Measurements from ENCODE around the gene PDZD2.

PDZD2 gene

DNA sequence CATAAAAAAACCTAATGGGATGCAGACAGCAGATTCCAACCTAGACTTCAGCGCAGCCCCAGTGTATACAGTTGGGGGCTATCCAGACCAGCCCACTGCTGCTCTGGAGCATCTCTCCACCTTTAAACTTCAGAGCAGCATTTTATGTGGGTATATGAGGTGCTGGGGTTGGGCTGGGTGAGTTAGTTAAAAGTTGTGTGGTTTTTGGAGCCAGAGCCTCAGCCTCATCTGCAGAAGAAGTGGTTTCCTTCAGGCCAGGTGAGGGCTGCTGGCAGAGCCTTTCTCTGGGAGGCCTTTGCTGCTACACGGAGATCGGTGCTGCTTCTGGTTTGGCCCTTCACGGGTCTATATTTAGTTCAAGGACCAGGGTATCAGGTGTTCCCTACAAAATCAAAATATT is 228.3 kb downstream of the PDZD2 start:
- Histone ChIP-seq H3K4me1 (ENCODE audit: insufficient read depth, low read length) (peaks cover 7% of the 10 kb centered on the region; the same call in 1 of the 2 replicates), H3K9me3 (ENCODE audit: control insufficient read depth, insufficient read depth, low read length) (no peaks in the 10 kb centered on the region), H3K36me3 (ENCODE audit: insufficient read depth, low read length) (no peaks in the 10 kb centered on the region), H3K9ac (ENCODE audit: low read depth, low read length) (no peak overlapping the region)

GRCh38 chr5:31880449-31880848 is 241.5 kb downstream of the PDZD2 start:
- Histone ChIP-seq H3K36me3 (ENCODE audit: insufficient read depth, low read length) (no peaks in the 10 kb centered on the region), H3K9me3 (ENCODE audit: control insufficient read depth, insufficient read depth, low read length) (no peaks in the 10 kb centered on the region), H3K9ac (ENCODE audit: low read depth, low read length) (no peak overlapping the region), H3K4me1 (ENCODE audit: insufficient read depth, low read length) (no peaks in the 10 kb centered on the region)

GRCh38 chr5:31884896-31885295 is 246.0 kb downstream of the PDZD2 start:
- peaks cover 12% of the 10 kb centered on the region for H3K4me1 ChIP-seq (ENCODE audit: insufficient read depth, low read length)
- no peaks in the 10 kb centered on the region for H3K36me3 ChIP-seq (ENCODE audit: insufficient read depth, low read length)
- no peak overlapping the region for H3K9ac ChIP-seq (ENCODE audit: low read depth, low read length)
- no peaks in the 10 kb centered on the region for H3K9me3 ChIP-seq (ENCODE audit: control insufficient read depth, insufficient read depth, low read length)

DNA sequence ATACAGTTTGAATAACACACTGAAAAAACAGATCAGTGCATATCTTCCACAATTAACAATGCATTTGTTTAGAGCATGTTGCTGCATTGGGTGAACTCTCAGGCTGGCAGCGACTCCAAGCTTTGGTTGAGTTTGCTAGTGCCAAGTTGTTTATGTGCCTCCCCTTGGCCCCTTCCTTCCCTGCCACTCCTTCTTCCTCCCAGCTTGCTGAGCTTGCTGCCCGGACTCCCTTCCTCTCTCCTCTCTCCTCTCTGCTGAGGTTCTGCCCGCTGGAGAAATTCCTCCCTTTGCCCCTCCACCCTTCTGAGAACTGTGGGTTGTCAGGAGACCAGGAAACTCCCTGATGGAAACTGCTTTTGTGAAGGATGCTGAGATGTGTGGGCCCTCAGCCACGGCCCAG is 247.3 kb downstream of the PDZD2 start:
- H3K36me3 ChIP-seq (ENCODE audit: insufficient read depth, low read length): no peaks in the 10 kb centered on the region
- no peaks in the 10 kb centered on the region for H3K9me3 ChIP-seq (ENCODE audit: control insufficient read depth, insufficient read depth, low read length)
- H3K9ac ChIP-seq (ENCODE audit: low read depth, low read length): no peak overlapping the region
- H3K4me1 ChIP-seq (ENCODE audit: insufficient read depth, low read length): peaks cover 19% of the 10 kb centered on the region

GRCh38 chr5:31887556-31887955 is 248.6 kb downstream of the PDZD2 start:
- Histone ChIP-seq H3K36me3 (ENCODE audit: insufficient read depth, low read length) (no peaks in the 10 kb centered on the region), H3K9me3 (ENCODE audit: control insufficient read depth, insufficient read depth, low read length) (no peaks in the 10 kb centered on the region), H3K9ac (ENCODE audit: low read depth, low read length) (no peak overlapping the region), H3K4me1 (ENCODE audit: insufficient read depth, low read length) (peaks cover 19% of the 10 kb centered on the region)

DNA sequence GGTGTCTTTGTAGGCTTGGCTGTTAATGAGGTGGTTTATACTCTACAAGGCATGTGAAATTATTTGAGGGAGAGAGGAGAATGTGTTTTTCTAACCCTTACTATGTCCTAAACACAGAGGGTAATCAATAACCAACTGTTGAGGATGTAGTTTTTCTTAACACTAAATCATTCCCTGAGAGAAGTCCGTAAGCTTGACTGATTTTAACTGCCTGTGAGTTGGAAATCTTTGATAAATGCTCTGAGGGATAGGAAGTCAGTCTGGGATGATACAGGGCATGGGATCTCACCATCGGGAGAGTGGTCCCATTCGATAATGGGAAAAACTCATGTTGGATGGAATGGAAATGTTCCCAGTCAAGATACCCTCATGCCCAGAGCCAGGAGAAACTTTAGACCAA is 249.6 kb downstream of the PDZD2 start:
- no peaks in the 10 kb centered on the region for H3K36me3 ChIP-seq (ENCODE audit: insufficient read depth, low read length)
- H3K9me3 ChIP-seq (ENCODE audit: control insufficient read depth, insufficient read depth, low read length): no peaks in the 10 kb centered on the region
- no peak overlapping the region for H3K9ac ChIP-seq (ENCODE audit: low read depth, low read length)
- H3K4me1 ChIP-seq (ENCODE audit: insufficient read depth, low read length): peaks cover 19% of the 10 kb centered on the region

GRCh38 chr5:31889001-31889561 is 250.2 kb downstream of the PDZD2 start:
- no peaks in the 10 kb centered on the region for H3K36me3 ChIP-seq (ENCODE audit: insufficient read depth, low read length)
- H3K9me3 ChIP-seq (ENCODE audit: control insufficient read depth, insufficient read depth, low read length): no peaks in the 10 kb centered on the region
- H3K4me1 ChIP-seq (ENCODE audit: insufficient read depth, low read length): peaks cover 19% of the 10 kb centered on the region
- H3K9ac ChIP-seq (ENCODE audit: low read depth, low read length): no peak overlapping the region

DNA sequence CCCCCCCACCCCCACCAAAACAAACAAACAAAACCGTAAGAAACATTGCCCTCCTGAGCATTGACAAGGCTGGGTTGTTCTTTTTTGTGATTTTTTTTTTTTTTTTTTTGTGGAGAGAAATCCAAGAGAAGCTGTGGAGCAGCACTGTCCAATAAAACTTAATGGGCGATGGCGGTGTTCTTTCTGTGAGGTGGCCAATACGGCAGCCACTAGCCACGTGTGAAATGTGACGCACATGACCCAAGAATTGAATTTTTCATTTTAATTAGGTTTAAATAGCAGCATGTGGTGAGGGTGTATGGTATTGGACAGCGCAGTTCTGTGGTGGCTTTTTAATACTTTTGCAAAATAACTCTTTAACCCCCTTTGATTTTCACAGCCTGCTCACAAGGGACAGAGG is 251.1 kb downstream of the PDZD2 start:
- Histone ChIP-seq H3K4me1 (ENCODE audit: insufficient read depth, low read length) (peaks cover 19% of the 10 kb centered on the region), H3K36me3 (ENCODE audit: insufficient read depth, low read length) (no peaks in the 10 kb centered on the region), H3K9ac (ENCODE audit: low read depth, low read length) (no peak overlapping the region), H3K9me3 (ENCODE audit: control insufficient read depth, insufficient read depth, low read length) (no peaks in the 10 kb centered on the region)

- Histone ChIP-seq H3K9ac (ENCODE audit: low read depth, low read length) (no peak overlapping the region), H3K36me3 (ENCODE audit: insufficient read depth, low read length) (no peaks in the 10 kb centered on the region), H3K4me1 (ENCODE audit: insufficient read depth, low read length) (peaks cover 18% of the 10 kb centered on the region), H3K9me3 (ENCODE audit: control insufficient read depth, insufficient read depth, low read length) (no peaks in the 10 kb centered on the region)
Observed at GRCh38 chr5:31894141-31894540, 255.2 kb downstream of the PDZD2 start.

DNA sequence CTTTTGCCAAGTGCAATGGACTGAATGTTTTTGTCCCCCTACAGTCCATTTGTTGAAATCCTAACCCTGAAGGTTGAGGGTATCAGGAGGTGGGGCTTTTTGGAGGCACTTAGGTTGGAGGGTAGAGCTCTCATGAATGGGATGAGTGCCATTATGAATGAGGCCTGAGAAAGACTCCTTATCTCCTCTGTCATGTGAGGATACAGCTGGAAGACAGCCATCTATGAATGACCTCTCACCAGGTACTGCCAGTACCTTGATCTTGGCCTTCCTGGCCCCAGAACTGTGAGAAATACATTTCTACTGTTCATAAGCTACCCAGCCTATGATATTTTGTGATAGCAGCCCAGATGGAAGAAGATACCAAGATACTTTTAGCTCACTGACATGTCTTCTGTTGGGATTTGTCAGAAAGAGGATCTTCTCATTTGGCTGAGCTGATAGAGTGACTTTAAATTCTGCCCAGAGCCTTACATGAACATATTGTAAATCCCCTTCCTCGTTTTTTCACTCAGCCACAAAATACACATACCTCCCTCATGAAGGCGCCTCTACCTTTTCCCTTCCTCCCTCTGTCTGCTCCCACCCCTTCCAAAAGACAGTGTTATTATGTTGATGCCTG is 256.4 kb downstream of the PDZD2 start:
- H3K4me1 ChIP-seq (ENCODE audit: insufficient read depth, low read length): peaks cover 8% of the 10 kb centered on the region
- no peaks in the 10 kb centered on the region for H3K9me3 ChIP-seq (ENCODE audit: control insufficient read depth, insufficient read depth, low read length)
- H3K36me3 ChIP-seq (ENCODE audit: insufficient read depth, low read length): no peaks in the 10 kb centered on the region
- no peak overlapping the region for H3K9ac ChIP-seq (ENCODE audit: low read depth, low read length)

- no peak overlapping the region for H3K9ac ChIP-seq (ENCODE audit: low read depth, low read length)
- H3K9me3 ChIP-seq (ENCODE audit: control insufficient read depth, insufficient read depth, low read length): no peaks in the 10 kb centered on the region; the same call in 1 of the 2 replicates
- H3K4me1 ChIP-seq (ENCODE audit: insufficient read depth, low read length): peaks cover 6% of the 10 kb centered on the region; the same call in 1 of the 2 replicates
- H3K36me3 ChIP-seq (ENCODE audit: insufficient read depth, low read length): no peaks in the 10 kb centered on the region
Observed at GRCh38 chr5:31898036-31898632, 259.2 kb downstream of the PDZD2 start.

- Histone ChIP-seq H3K4me1 (ENCODE audit: insufficient read depth, low read length) (0 out of 2 replicates have a peak, but pooled peaks cover 2% of the 10 kb centered on the region), H3K9me3 (ENCODE audit: control insufficient read depth, insufficient read depth, low read length) (no peaks in the 10 kb centered on the region; the same call in 1 of the 2 replicates), H3K36me3 (ENCODE audit: insufficient read depth, low read length) (no peaks in the 10 kb centered on the region), H3K9ac (ENCODE audit: low read depth, low read length) (no peak overlapping the region)
Observed at GRCh38 chr5:31900296-31900865, 261.4 kb downstream of the PDZD2 start.

DNA sequence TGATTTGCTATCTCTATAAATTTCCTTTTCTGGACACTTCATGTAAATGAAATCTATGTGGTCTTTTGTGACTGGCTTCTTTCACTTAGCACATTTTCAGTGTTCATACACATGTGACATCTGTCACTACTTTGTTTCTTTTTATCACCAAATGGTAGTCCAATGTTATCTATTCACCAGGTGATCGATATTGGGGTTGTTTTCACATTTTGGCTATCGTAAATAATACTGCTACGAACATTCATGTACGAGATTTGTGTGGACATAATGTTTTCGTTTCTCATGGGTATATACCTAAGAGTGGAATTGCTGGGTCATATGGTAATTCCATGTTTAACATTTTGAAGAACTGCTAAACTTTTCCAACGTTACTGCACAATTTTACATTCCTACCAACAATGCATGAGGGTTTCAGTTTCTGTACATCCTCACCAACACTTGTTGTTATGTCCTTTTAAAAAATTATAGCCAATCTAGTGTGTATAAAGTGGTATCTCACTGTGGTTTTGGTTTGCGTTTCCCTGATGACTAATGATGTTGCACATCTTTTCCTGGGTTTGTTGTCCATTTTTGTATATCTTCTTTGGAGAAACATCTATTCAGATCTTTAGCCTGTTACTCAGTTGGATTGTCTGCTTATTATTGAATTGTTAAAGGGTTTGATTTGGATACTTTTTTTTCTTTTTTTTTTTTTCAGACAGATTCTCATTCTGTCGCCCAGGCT is 263.0 kb downstream of the PDZD2 start:
- Histone ChIP-seq H3K36me3 (ENCODE audit: insufficient read depth, low read length) (no peaks in the 10 kb centered on the region), H3K4me1 (ENCODE audit: insufficient read depth, low read length) (no peaks in the 10 kb centered on the region)

DNA sequence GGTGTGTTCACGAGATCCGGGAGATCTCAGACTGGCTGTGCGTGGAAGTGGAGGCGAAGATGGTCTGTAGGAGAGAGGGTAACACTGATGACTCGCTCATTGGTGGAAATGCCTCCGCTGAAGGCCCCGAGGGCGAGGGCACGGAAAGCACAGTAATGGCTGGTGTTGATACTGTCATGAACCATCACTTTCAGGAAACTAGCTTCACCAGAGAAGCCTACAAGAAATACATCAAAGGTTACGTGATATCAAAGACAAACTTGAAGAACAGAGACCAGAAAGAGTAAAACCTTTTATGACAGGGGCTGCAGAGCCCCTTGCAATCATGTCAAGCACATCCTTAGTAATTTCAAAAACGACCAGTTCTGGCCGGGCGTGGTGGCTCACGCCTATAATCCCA is 269.5 kb downstream of the PDZD2 start:
- no peaks in the 10 kb centered on the region for H3K9me3 ChIP-seq (ENCODE audit: control insufficient read depth, insufficient read depth, low read length)
- no peaks in the 10 kb centered on the region for H3K36me3 ChIP-seq (ENCODE audit: insufficient read depth, low read length)
- peaks cover 4% of the 10 kb centered on the region; the same call in 1 of the 2 replicates for H3K4me1 ChIP-seq (ENCODE audit: insufficient read depth, low read length)
- no peak overlapping the region for H3K9ac ChIP-seq (ENCODE audit: low read depth, low read length)

More for the DNA sequence above, 263.0 kb downstream of the PDZD2 start:
- Histone ChIP-seq H3K9me3 (ENCODE audit: control insufficient read depth, insufficient read depth, low read length) (no peaks in the 10 kb centered on the region; the same call in 1 of the 2 replicates), H3K9ac (ENCODE audit: low read depth, low read length) (no peak overlapping the region)
